Spinal cord (tissue), 10 donors: ENCODE data around the gene MACIR. TPM values are rescaled to one million over a fixed set of nuclear protein-coding genes. Genes with fewer than 3 reads are reported as not detected.

Source experiments
- DNase-seq, 6 donors: peaks; one replicate each; pipeline versions ENCODE4 v3.0.0 to v3.0.0-alpha.2; 2013 to 2015; ENCODE audit warnings: low spot score in 6 of 6, low read depth in 4 of 6
- H3K27ac ChIP-seq: one replicate; pipeline ENCODE4 v1.5.1; 2013; ENCODE audit warnings: low read depth, low read length, control low read depth
- H3K27me3 ChIP-seq: one replicate; pipeline ENCODE4 v1.6.1; 2013; ENCODE audit warnings: low read length; ENCODE audit not compliant: control insufficient read depth, insufficient read depth
- H3K36me3 ChIP-seq: one replicate; pipeline ENCODE4 v1.6.1; 2013; ENCODE audit warnings: low read length; ENCODE audit not compliant: control insufficient read depth, insufficient read depth
- H3K4me1 ChIP-seq: one replicate; pipeline ENCODE4 v1.6.1; 2013; ENCODE audit warnings: low read length; ENCODE audit not compliant: control insufficient read depth, insufficient read depth
- H3K4me3 ChIP-seq: one replicate; pipeline ENCODE4 v1.5.1; 2013; ENCODE audit warnings: low read depth, low read length, control low read depth
- H3K9me3 ChIP-seq: one replicate; pipeline ENCODE4 v1.6.1; 2013; ENCODE audit warnings: low read length; ENCODE audit not compliant: control insufficient read depth, insufficient read depth
- WGBS: methylation state at CpG from one replicate; pipeline ENCODE4 v1.1.5; 2013; ENCODE audit warnings: missing lambda C conversion rate; ENCODE audit not compliant: insufficient coverage; 5-methylcytosine and 5-hydroxymethylcytosine counted together
- polyA plus RNA-seq, 2 donors: library from polyadenylated mRNA; unstranded; fragments of 120-200 nt; gene quantifications; one replicate each; pipeline ENCODE4 v1.2.1, GENCODE V29; 2013; ENCODE audit not compliant: insufficient read length in 2 of 2
- total RNA-seq, 2 donors: library from RNA; depleted of rRNA in 1 of 2; stranded (reverse); fragments of 120-200 nt in 1 of 2; fragments of >200 nt in 1 of 2; gene quantifications; one replicate each; pipeline versions ENCODE4 v1.2.3 to v1.2.4, GENCODE V29; 2013 to 2014
- donor health status: healthy.

The MACIR gene
- total and polyA plus RNA-seq, 4 donors = 22.2 to 48.7 (median 37.0) TPM

DNA sequence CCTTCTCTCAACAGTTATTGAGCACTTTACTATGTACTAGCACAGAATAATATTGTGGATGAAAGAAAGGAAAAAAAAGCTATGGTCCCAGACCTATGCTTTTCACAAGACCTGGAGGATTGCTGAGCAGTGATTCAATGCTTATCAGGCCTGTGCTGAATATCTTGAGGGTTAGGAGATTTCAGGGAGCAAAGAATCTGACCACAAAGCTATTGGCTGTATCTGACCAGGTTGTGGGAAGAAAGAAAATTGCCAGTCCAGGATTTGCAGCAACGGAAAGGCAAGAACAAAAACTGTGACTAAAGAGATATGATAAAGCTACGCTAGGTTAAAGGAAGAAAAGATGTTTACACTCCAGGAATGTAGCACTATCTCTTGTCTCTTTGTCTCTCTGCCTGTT, 14.9 kb upstream of the MACIR start:
- Histone ChIP-seq H3K9me3 (no peaks in the 10 kb centered on the region), H3K27me3 (no peaks in the 10 kb centered on the region), H3K36me3 (no peaks in the 10 kb centered on the region), H3K4me3 (no peak overlapping the region), H3K4me1 (no peaks in the 10 kb centered on the region), H3K27ac (no peak overlapping the region)
- no peak for DNase-seq
- 55% methylated on average over 2 of the region's 2 CpGs for WGBS

- no peaks in the 10 kb centered on the region for H3K9me3 ChIP-seq
- no peak overlapping the region for H3K27ac ChIP-seq
- no peaks in the 10 kb centered on the region for H3K4me1 ChIP-seq
- H3K27me3 ChIP-seq = no peaks in the 10 kb centered on the region
- H3K4me3 ChIP-seq = no peak overlapping the region
- no peak for DNase-seq
- H3K36me3 ChIP-seq = no peaks in the 10 kb centered on the region
Measured at GRCh38 chr5:103244398-103244797, 14.2 kb upstream of the MACIR start.

- Histone ChIP-seq H3K4me1 (no peaks in the 10 kb centered on the region), H3K27ac (no peak overlapping the region), H3K4me3 (no peak overlapping the region), H3K9me3 (no peaks in the 10 kb centered on the region), H3K36me3 (no peaks in the 10 kb centered on the region), H3K27me3 (no peaks in the 10 kb centered on the region)
- no CpG with 5 or more reads among the region's 4 CpGs for WGBS
- DNase-seq = no peak
Measured at GRCh38 chr5:103245761-103246160, 12.8 kb upstream of the MACIR start.

GRCh38 chr5:103247118-103247517, 11.4 kb upstream of the MACIR start:
- Histone ChIP-seq H3K4me1 (no peaks in the 10 kb centered on the region), H3K27me3 (no peaks in the 10 kb centered on the region), H3K9me3 (no peaks in the 10 kb centered on the region), H3K36me3 (no peaks in the 10 kb centered on the region), H3K27ac (no peak overlapping the region), H3K4me3 (no peak overlapping the region)
- no peak for DNase-seq
- no CpG with 5 or more reads among the region's 1 CpG for WGBS

GRCh38 chr5:103249068-103249467, 9.5 kb upstream of the MACIR start:
- no peaks in the 10 kb centered on the region for H3K9me3 ChIP-seq
- no peaks in the 10 kb centered on the region for H3K36me3 ChIP-seq
- no CpG with 5 or more reads among the region's 2 CpGs for WGBS
- H3K4me1 ChIP-seq = no peaks in the 10 kb centered on the region
- DNase-seq = no peak
- no peaks in the 10 kb centered on the region for H3K27me3 ChIP-seq
- H3K4me3 ChIP-seq = no peak overlapping the region
- H3K27ac ChIP-seq = no peak overlapping the region

DNA sequence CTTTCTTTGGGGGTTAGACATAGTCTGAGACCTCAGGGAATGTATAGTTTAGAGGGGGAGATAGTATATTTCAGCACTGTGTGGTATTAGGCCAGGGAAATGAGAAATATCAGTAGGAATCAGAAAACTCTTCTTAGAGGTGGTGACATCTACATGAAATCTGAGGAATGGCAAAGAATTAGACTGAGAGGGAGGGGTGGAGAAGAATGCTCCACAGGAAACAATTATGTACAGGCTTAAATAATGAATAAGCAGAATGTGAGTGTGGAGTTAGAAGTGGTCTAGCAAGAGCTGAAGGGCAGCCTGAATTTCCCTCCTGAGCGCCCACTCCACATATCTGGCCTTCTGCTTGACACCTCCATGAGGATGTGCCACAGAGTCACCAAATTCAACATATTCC, 3.6 kb upstream of the MACIR start:
- H3K36me3 ChIP-seq = no peaks in the 10 kb centered on the region
- no peaks in the 10 kb centered on the region for H3K27me3 ChIP-seq
- H3K27ac ChIP-seq = no peak overlapping the region
- H3K4me1 ChIP-seq = peaks cover 3% of the 10 kb centered on the region
- DNase-seq = no peak
- no peak overlapping the region for H3K4me3 ChIP-seq
- WGBS = no CpG with 5 or more reads among the region's 1 CpG
- H3K9me3 ChIP-seq = no peaks in the 10 kb centered on the region

GRCh38 chr5:103255691-103256090, 2.9 kb upstream of the MACIR start:
- Histone ChIP-seq H3K27ac (no peak overlapping the region), H3K36me3 (no peaks in the 10 kb centered on the region), H3K9me3 (no peaks in the 10 kb centered on the region), H3K4me1 (peaks cover 3% of the 10 kb centered on the region), H3K27me3 (no peaks in the 10 kb centered on the region), H3K4me3 (no peak overlapping the region)
- 99% methylated on average over 6 of the region's 7 CpGs for WGBS
- DNase-seq = no peak

DNA sequence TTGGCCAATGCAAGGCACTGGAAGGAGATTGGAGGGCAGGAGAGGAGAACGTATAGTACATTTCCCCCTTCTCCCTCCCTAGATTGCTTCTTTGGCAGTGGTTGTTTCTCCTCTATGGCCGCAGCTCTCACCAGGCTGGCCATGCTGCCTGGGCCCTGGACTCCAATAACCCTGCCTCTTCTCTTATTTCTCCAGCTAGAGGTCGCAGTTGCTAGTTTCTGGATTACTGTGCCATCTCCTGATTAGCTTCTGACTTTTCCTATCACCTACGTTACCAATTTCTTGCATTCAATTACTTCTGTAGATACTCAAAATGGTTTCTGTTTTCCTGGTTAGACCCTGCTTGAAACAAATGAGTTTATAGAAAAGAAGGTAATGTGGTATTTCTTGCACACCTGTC, 2.4 kb upstream of the MACIR start:
- WGBS = 52% methylated on average over 2 of the region's 4 CpGs
- peaks cover 3% of the 10 kb centered on the region for H3K4me1 ChIP-seq
- peak in 1 of 6 donors; percentile 20 for DNase-seq
- no peaks in the 10 kb centered on the region for H3K27me3 ChIP-seq
- no peaks in the 10 kb centered on the region for H3K9me3 ChIP-seq
- H3K4me3 ChIP-seq = no peak overlapping the region
- H3K36me3 ChIP-seq = no peaks in the 10 kb centered on the region
- no peak overlapping the region for H3K27ac ChIP-seq

GRCh38 chr5:103258957-103259704, 568 bp downstream of the MACIR start:
- Histone ChIP-seq H3K4me1 (peaks cover 3% of the 10 kb centered on the region), H3K36me3 (no peaks in the 10 kb centered on the region), H3K27ac (peak overlapping the region; percentile 92), H3K27me3 (no peaks in the 10 kb centered on the region), H3K9me3 (no peaks in the 10 kb centered on the region), H3K4me3 (peak overlapping the region; percentile 89)
- 0% methylated on average over 91 of the region's 91 CpGs for WGBS
- DNase-seq = peak; percentile 32 to 89 (median 54)

- Histone ChIP-seq H3K27me3 (no peaks in the 10 kb centered on the region), H3K9me3 (no peaks in the 10 kb centered on the region), H3K27ac (peak overlapping the region; percentile 79), H3K36me3 (no peaks in the 10 kb centered on the region), H3K4me1 (peaks cover 3% of the 10 kb centered on the region), H3K4me3 (peak overlapping the region; percentile 89)
- peak; percentile 21 to 83 (median 51) for DNase-seq
- WGBS = 0% methylated on average over 15 of the region's 20 CpGs
Measured at GRCh38 chr5:103259705-103260355, 1.3 kb downstream of the MACIR start.
